Calu3 (cell line): ENCODE results near the gene CNNM1. TPM values are rescaled to one million over a fixed set of nuclear protein-coding genes. Genes with fewer than 3 reads are reported as not detected.
A peak's percentile ranks its signal among the peaks of the same experiment; 100 is the strongest.

ENCODE experiments used
- BruUV-seq: library from RNA; stranded (reverse); fragments of 400-500 nt; replicated peaks from 2 replicates; lab custom pipeline; 2021; lab: Mats Ljungman, UMichigan
- CTCF ChIA-PET: fragments of 300-600 bp; sonication (Branson Sonifier 250); formaldehyde crosslinking; loops from one replicate; lab custom pipeline; 2022; ENCODE audit warnings: antibody characterized with exemption; lab: Charles Lee
- DNase-seq: peaks from one replicate; pipeline ENCODE4 v3.0.0; 2022
- H3K27ac Mint-ChIP-seq: one replicate; pipeline ENCODE4 v1.8.0; 2022; ENCODE audit warnings: mixed read lengths; ENCODE audit not compliant: unreplicated experiment
- H3K27me3 Mint-ChIP-seq: one replicate; pipeline ENCODE4 v1.8.0; 2022; ENCODE audit warnings: mixed read lengths; ENCODE audit not compliant: unreplicated experiment
- H3K36me3 Mint-ChIP-seq: one replicate; pipeline ENCODE4 v1.8.0; 2022; ENCODE audit warnings: mild to moderate bottlenecking, moderate library complexity, mixed read lengths; ENCODE audit not compliant: insufficient read depth, unreplicated experiment
- H3K4me1 Mint-ChIP-seq: one replicate; pipeline ENCODE4 v1.8.0; 2022; ENCODE audit warnings: mild to moderate bottlenecking, low read depth, mixed read lengths; ENCODE audit not compliant: unreplicated experiment
- H3K4me3 Mint-ChIP-seq: one replicate; pipeline ENCODE4 v1.8.0; 2022; ENCODE audit warnings: mild to moderate bottlenecking, low read depth, moderate library complexity, mixed read lengths; ENCODE audit not compliant: unreplicated experiment
- H3K9me3 Mint-ChIP-seq: one replicate; pipeline ENCODE4 v1.8.0; 2022; ENCODE audit warnings: low read depth, mixed read lengths; ENCODE audit not compliant: unreplicated experiment
- intact Hi-C: fragments of 100-400 bp; cut with micrococcal nuclease; formaldehyde crosslinking; loops from one replicate; pipeline ENCODE4 v1.10.0; 2022; ENCODE audit not compliant: unreplicated experiment
- total RNA-seq: library from RNA; stranded (reverse); gene quantifications from 2 replicates; pipeline ENCODE4 v1.2.3, GENCODE V29; 2022
- TF ChIP-seq, protein P1 (sequence below): fragments of 200-600 bp; IDR thresholded peaks from one replicate; pipeline ENCODE4 v1.8.0; 2022; ENCODE audit warnings: antibody characterized with exemption; ENCODE audit not compliant: unreplicated experiment

Gene CNNM1
- total RNA-seq, 1 experiment from 2014 or later: 5.8 TPM

DNA sequence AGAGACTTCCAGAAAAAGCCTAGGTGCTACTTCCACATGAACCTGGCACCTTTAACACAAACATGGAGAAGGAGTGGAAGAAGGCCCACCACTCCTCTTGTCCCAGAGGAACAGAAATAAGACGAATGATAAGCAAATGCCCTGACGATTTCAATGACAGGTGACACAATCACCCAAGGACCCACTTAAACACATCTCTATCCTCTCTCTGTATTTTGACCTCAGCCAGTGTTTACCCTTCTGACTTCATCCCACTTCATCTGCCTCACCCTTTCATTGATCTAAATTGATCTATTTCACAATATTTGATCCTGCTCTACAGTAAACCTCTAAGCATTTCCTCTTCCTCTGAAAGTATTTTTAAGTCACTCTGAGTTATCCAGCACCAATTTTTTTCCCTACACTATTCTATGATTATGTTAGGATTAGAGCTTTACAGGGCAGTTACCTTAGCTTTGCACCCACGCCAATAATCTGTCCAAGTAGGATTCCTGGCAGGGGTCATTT, 92.1 kb downstream of the CNNM1 start:
- no peak for DNase-seq
- Mint-ChIP-seq H3K27me3 (no peaks in the 10 kb centered on the region), H3K4me3 (no peak overlapping the region), H3K36me3 (peaks cover 20% of the 10 kb centered on the region), H3K9me3 (peaks cover 2% of the 10 kb centered on the region), H3K4me1 (peaks cover 32% of the 10 kb centered on the region), H3K27ac (no peak overlapping the region)
- CTCF ChIA-PET: no interaction called here
- TF ChIP-seq, protein P1, sequence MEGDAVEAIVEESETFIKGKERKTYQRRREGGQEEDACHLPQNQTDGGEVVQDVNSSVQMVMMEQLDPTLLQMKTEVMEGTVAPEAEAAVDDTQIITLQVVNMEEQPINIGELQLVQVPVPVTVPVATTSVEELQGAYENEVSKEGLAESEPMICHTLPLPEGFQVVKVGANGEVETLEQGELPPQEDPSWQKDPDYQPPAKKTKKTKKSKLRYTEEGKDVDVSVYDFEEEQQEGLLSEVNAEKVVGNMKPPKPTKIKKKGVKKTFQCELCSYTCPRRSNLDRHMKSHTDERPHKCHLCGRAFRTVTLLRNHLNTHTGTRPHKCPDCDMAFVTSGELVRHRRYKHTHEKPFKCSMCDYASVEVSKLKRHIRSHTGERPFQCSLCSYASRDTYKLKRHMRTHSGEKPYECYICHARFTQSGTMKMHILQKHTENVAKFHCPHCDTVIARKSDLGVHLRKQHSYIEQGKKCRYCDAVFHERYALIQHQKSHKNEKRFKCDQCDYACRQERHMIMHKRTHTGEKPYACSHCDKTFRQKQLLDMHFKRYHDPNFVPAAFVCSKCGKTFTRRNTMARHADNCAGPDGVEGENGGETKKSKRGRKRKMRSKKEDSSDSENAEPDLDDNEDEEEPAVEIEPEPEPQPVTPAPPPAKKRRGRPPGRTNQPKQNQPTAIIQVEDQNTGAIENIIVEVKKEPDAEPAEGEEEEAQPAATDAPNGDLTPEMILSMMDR: no peak
- intact Hi-C loops: no loop called here
- BruUV-seq: no TSS peak

DNA sequence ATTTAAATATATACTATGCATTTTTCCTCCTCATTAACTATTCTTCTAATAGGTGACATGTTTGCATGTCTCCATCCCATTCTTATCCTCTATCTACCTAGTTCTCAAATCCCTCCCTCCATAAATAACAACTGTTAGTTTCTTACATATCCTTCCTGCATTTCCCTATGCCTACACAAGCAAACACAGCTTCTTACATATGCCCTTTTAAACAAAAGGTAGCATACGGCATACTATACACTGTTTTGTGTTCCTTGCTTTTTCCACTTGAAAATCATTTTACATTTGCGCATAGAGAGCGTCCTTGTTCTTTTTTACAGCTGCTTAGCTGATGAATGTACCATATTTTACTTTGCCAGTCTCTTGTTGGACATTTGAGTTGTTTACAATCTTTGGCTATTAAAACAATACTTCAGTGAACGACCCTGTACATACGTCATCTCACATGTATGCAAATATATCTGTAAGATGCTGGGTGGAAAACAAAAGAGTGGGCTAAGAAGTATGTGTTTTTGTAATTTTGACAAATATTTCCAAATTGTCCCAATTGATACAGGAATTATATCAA, 93.5 kb downstream of the CNNM1 start:
- Mint-ChIP-seq H3K9me3 (peaks cover 2% of the 10 kb centered on the region), H3K4me1 (peaks cover 32% of the 10 kb centered on the region), H3K27ac (no peak overlapping the region), H3K27me3 (no peaks in the 10 kb centered on the region), H3K36me3 (peaks cover 20% of the 10 kb centered on the region), H3K4me3 (no peak overlapping the region)
- intact Hi-C loops: no loop called here
- CTCF ChIA-PET: interaction anchor here (0.5 kb wide), 1 partner anchor 481 kb away, joined by 3 read pairs; no protein-coding TSS in a partner anchor
- TF ChIP-seq, protein P1: no peak
- no peak for DNase-seq
- no TSS peak for BruUV-seq

DNA sequence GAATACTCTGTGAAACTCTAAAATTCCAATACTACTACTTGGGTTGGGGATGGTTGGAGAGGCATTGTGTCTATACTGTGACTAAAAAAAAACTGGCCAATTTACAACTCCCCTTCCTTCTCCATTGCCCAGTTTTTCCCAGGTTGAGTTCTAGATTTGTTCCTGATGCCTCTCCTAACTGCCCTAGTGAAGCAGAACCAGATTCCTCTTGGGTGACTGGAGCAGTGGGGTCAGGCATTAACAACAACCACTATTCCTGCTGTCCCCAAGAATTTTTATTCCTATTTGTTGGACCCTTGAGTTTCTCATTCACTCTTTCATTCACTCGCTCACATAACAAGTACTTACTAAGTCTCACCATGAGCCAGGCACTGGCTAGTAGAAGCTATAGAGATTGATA, 95.5 kb downstream of the CNNM1 start:
- Mint-ChIP-seq H3K27ac (peak overlapping the region; percentile 4), H3K9me3 (no peaks in the 10 kb centered on the region), H3K27me3 (no peaks in the 10 kb centered on the region), H3K4me1 (peaks cover 35% of the 10 kb centered on the region), H3K36me3 (peaks cover 21% of the 10 kb centered on the region), H3K4me3 (no peak overlapping the region)
- no peak for DNase-seq
- intact Hi-C loops: no loop called here
- BruUV-seq: no TSS peak
- TF ChIP-seq, protein P1: no peak
- CTCF ChIA-PET: no interaction called here

DNA sequence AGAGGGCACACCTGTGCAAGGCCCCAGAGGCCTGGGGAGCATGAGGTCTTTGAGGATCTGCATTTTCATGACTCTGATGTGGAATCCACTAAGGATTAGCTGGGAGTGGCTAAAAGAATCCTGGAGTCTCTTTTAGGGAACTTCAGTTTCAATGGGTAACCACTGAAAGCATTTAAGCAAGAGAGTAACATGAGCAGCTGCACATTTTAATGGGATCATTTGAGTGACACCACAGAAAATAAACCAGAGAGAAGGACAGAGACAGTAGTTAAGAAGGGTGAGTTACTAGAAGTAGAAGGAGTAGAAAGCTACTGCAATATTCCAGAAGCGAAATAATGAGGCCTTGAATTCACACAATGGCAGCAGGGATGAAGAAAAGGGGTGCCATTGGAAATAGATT, 96.0 kb downstream of the CNNM1 start:
- Mint-ChIP-seq H3K4me1 (peaks cover 37% of the 10 kb centered on the region), H3K9me3 (no peaks in the 10 kb centered on the region), H3K27me3 (no peaks in the 10 kb centered on the region), H3K36me3 (peaks cover 26% of the 10 kb centered on the region), H3K27ac (peak overlapping the region; percentile 4), H3K4me3 (no peak overlapping the region)
- CTCF ChIA-PET: no interaction called here
- intact Hi-C loops: no loop called here
- DNase-seq: no peak
- no TSS peak for BruUV-seq
- TF ChIP-seq, protein P1: no peak
